ENCODE measurements around the gene CGN.
A peak's percentile ranks its signal among the peaks of the same experiment; 100 is the strongest.

CGN gene

GRCh38 chr1:151492120-151492519 is 19.1 kb upstream of the CGN start:
- Histone ChIP-seq H4K91ac (ENCODE audit: low read depth, low read length, poor library complexity) (no peak overlapping the region), H4K8ac (ENCODE audit: low read depth, low read length) (no peak overlapping the region), H3K27me3 (ENCODE audit: control insufficient read depth in 3 of 3, insufficient read depth in 3 of 3, low read depth in 1 of 3, low read length in 3 of 3) (peaks cover 0 to 2% (median 0%) of the 10 kb centered on the region in 3 experiments), H3K4me1 (ENCODE audit: control insufficient read depth in 2 of 2, insufficient read depth in 1 of 2, low read depth in 1 of 2, low read length in 2 of 2) (peaks cover 3 to 7% of the 10 kb centered on the region in 2 donors), H3K9me3 (replicated peaks in 1 of 2; ENCODE audit: control insufficient read depth in 2 of 2, insufficient read depth in 1 of 2, low read depth in 1 of 2, low read length in 2 of 2) (no peaks in the 10 kb centered on the region), H2BK5ac (ENCODE audit: low read length) (no peak overlapping the region), H2BK15ac (ENCODE audit: low read length) (no peak overlapping the region), H3K14ac (ENCODE audit: low read length) (no peak overlapping the region), H3K79me1 (ENCODE audit: low read depth, low read length) (no peaks in the 10 kb centered on the region), H3K27ac (replicated peaks; ENCODE audit: low read length) (no peak overlapping the region), H3K18ac (ENCODE audit: low read length) (no peak overlapping the region), H3K4me2 (ENCODE audit: insufficient read depth, low read length, poor library complexity, severe bottlenecking) (no peak overlapping the region), H3K23ac (ENCODE audit: low read depth, low read length, poor library complexity) (no peak overlapping the region), H2BK12ac (ENCODE audit: low read length) (no peak overlapping the region), H3K9ac (ENCODE audit: low read depth, low read length, poor library complexity) (no peak overlapping the region), H3K36me3 (replicated peaks in 1 of 2; ENCODE audit: control insufficient read depth in 2 of 2, insufficient read depth in 2 of 2, low read length in 2 of 2) (no peaks in the 10 kb centered on the region), H2AK5ac (ENCODE audit: low read depth, low read length) (no peak overlapping the region), H3K4me3 (ENCODE audit: low read length in 2 of 2) (no peak overlapping the region), H3K4ac (ENCODE audit: low read length) (no peak overlapping the region), H2BK120ac (ENCODE audit: low read depth, low read length) (no peak overlapping the region), H2AFZ (ENCODE audit: low read length) (no peak overlapping the region)
- WGBS, 2 donors (ENCODE audit: extremely low coverage in 2 of 2, insufficient read length in 2 of 2, insufficient replicate concordance in 1 of 2), result no CpG with 5 or more reads among the region's 1 CpG
- no peak for DNase-seq (ENCODE audit: low spot score)

GRCh38 chr1:151493042-151493441 is 18.1 kb upstream of the CGN start:
- no peak overlapping the region for H3K14ac ChIP-seq (ENCODE audit: low read length)
- no peak overlapping the region for H2AK5ac ChIP-seq (ENCODE audit: low read depth, low read length)
- peaks cover 0 to 2% (median 0%) of the 10 kb centered on the region in 3 experiments for H3K27me3 ChIP-seq (ENCODE audit: control insufficient read depth in 3 of 3, insufficient read depth in 3 of 3, low read depth in 1 of 3, low read length in 3 of 3)
- H3K4ac ChIP-seq (ENCODE audit: low read length), result no peak overlapping the region
- no peaks in the 10 kb centered on the region for H3K79me1 ChIP-seq (ENCODE audit: low read depth, low read length)
- H4K8ac ChIP-seq (ENCODE audit: low read depth, low read length), result no peak overlapping the region
- no peaks in the 10 kb centered on the region for H3K36me3 ChIP-seq (replicated peaks in 1 of 2; ENCODE audit: control insufficient read depth in 2 of 2, insufficient read depth in 2 of 2, low read length in 2 of 2)
- H2AFZ ChIP-seq (ENCODE audit: low read length), result no peak overlapping the region
- H3K4me1 ChIP-seq (ENCODE audit: control insufficient read depth in 2 of 2, insufficient read depth in 1 of 2, low read depth in 1 of 2, low read length in 2 of 2), result peaks cover 3 to 7% of the 10 kb centered on the region in 2 donors
- DNase-seq (ENCODE audit: low spot score), result no peak
- H3K4me3 ChIP-seq (ENCODE audit: low read length in 2 of 2), result no peak overlapping the region
- H3K9ac ChIP-seq (ENCODE audit: low read depth, low read length, poor library complexity), result no peak overlapping the region
- H3K27ac ChIP-seq (replicated peaks; ENCODE audit: low read length), result no peak overlapping the region
- H2BK15ac ChIP-seq (ENCODE audit: low read length), result no peak overlapping the region
- H2BK120ac ChIP-seq (ENCODE audit: low read depth, low read length), result no peak overlapping the region
- no peak overlapping the region for H2BK5ac ChIP-seq (ENCODE audit: low read length)
- H3K4me2 ChIP-seq (ENCODE audit: insufficient read depth, low read length, poor library complexity, severe bottlenecking), result no peak overlapping the region
- no peak overlapping the region for H3K23ac ChIP-seq (ENCODE audit: low read depth, low read length, poor library complexity)
- H3K18ac ChIP-seq (ENCODE audit: low read length), result no peak overlapping the region
- no peaks in the 10 kb centered on the region for H3K9me3 ChIP-seq (replicated peaks in 1 of 2; ENCODE audit: control insufficient read depth in 2 of 2, insufficient read depth in 1 of 2, low read depth in 1 of 2, low read length in 2 of 2)
- no peak overlapping the region for H4K91ac ChIP-seq (ENCODE audit: low read depth, low read length, poor library complexity)
- 100% methylated on average over 1 of the region's 3 CpGs; no CpG with 5 or more reads in 1 of the 2 donors for WGBS, 2 donors (ENCODE audit: extremely low coverage in 2 of 2, insufficient read length in 2 of 2, insufficient replicate concordance in 1 of 2)
- no peak overlapping the region for H2BK12ac ChIP-seq (ENCODE audit: low read length)

GRCh38 chr1:151494741-151495281 is 16.4 kb upstream of the CGN start:
- H2BK120ac ChIP-seq (ENCODE audit: low read depth, low read length), result no peak overlapping the region
- H3K18ac ChIP-seq (ENCODE audit: low read length), result no peak overlapping the region
- no peak overlapping the region for H3K9ac ChIP-seq (ENCODE audit: low read depth, low read length, poor library complexity)
- H3K9me3 ChIP-seq (replicated peaks in 1 of 2; ENCODE audit: control insufficient read depth in 2 of 2, insufficient read depth in 1 of 2, low read depth in 1 of 2, low read length in 2 of 2), result no peaks in the 10 kb centered on the region
- peaks cover 3 to 7% of the 10 kb centered on the region in 2 donors for H3K4me1 ChIP-seq (ENCODE audit: control insufficient read depth in 2 of 2, insufficient read depth in 1 of 2, low read depth in 1 of 2, low read length in 2 of 2)
- H2BK12ac ChIP-seq (ENCODE audit: low read length), result no peak overlapping the region
- H3K23ac ChIP-seq (ENCODE audit: low read depth, low read length, poor library complexity), result no peak overlapping the region
- no peak for DNase-seq (ENCODE audit: low spot score)
- H3K14ac ChIP-seq (ENCODE audit: low read length), result no peak overlapping the region
- H3K27me3 ChIP-seq (ENCODE audit: control insufficient read depth in 3 of 3, insufficient read depth in 3 of 3, low read depth in 1 of 3, low read length in 3 of 3), result peaks cover 0 to 2% (median 0%) of the 10 kb centered on the region in 3 experiments
- no peak overlapping the region for H2AK5ac ChIP-seq (ENCODE audit: low read depth, low read length)
- no peak overlapping the region for H3K4me2 ChIP-seq (ENCODE audit: insufficient read depth, low read length, poor library complexity, severe bottlenecking)
- no peak overlapping the region for H2BK5ac ChIP-seq (ENCODE audit: low read length)
- H3K4ac ChIP-seq (ENCODE audit: low read length), result no peak overlapping the region
- WGBS, 2 donors (ENCODE audit: extremely low coverage in 2 of 2, insufficient read length in 2 of 2, insufficient replicate concordance in 1 of 2), result no CpG with 5 or more reads among the region's 1 CpG
- H3K4me3 ChIP-seq (ENCODE audit: low read length in 2 of 2), result no peak overlapping the region
- no peaks in the 10 kb centered on the region for H3K36me3 ChIP-seq (replicated peaks in 1 of 2; ENCODE audit: control insufficient read depth in 2 of 2, insufficient read depth in 2 of 2, low read length in 2 of 2)
- H3K79me1 ChIP-seq (ENCODE audit: low read depth, low read length), result no peaks in the 10 kb centered on the region
- peak overlapping the region; percentile 79 for H2AFZ ChIP-seq (ENCODE audit: low read length)
- H4K8ac ChIP-seq (ENCODE audit: low read depth, low read length), result no peak overlapping the region
- no peak overlapping the region for H2BK15ac ChIP-seq (ENCODE audit: low read length)
- peak overlapping the region; percentile 25 for H3K27ac ChIP-seq (replicated peaks; ENCODE audit: low read length)
- H4K91ac ChIP-seq (ENCODE audit: low read depth, low read length, poor library complexity), result no peak overlapping the region

GRCh38 chr1:151495316-151495715 is 15.9 kb upstream of the CGN start:
- Histone ChIP-seq H2AFZ (ENCODE audit: low read length) (peak overlapping the region; percentile 79), H3K9me3 (replicated peaks in 1 of 2; ENCODE audit: control insufficient read depth in 2 of 2, insufficient read depth in 1 of 2, low read depth in 1 of 2, low read length in 2 of 2) (no peaks in the 10 kb centered on the region), H2BK5ac (ENCODE audit: low read length) (no peak overlapping the region), H3K9ac (ENCODE audit: low read depth, low read length, poor library complexity) (no peak overlapping the region), H3K27ac (replicated peaks; ENCODE audit: low read length) (peak overlapping the region; percentile 37), H3K4me3 (ENCODE audit: low read length in 2 of 2) (no peak overlapping the region), H3K27me3 (ENCODE audit: control insufficient read depth in 3 of 3, insufficient read depth in 3 of 3, low read depth in 1 of 3, low read length in 3 of 3) (peaks cover 0 to 2% (median 0%) of the 10 kb centered on the region in 3 experiments), H4K91ac (ENCODE audit: low read depth, low read length, poor library complexity) (no peak overlapping the region), H2BK12ac (ENCODE audit: low read length) (no peak overlapping the region), H3K4me2 (ENCODE audit: insufficient read depth, low read length, poor library complexity, severe bottlenecking) (no peak overlapping the region), H3K14ac (ENCODE audit: low read length) (no peak overlapping the region), H3K4me1 (ENCODE audit: control insufficient read depth in 2 of 2, insufficient read depth in 1 of 2, low read depth in 1 of 2, low read length in 2 of 2) (peaks cover 3 to 7% of the 10 kb centered on the region in 2 donors), H3K18ac (ENCODE audit: low read length) (no peak overlapping the region), H3K79me1 (ENCODE audit: low read depth, low read length) (no peaks in the 10 kb centered on the region), H4K8ac (ENCODE audit: low read depth, low read length) (no peak overlapping the region), H3K36me3 (replicated peaks in 1 of 2; ENCODE audit: control insufficient read depth in 2 of 2, insufficient read depth in 2 of 2, low read length in 2 of 2) (no peaks in the 10 kb centered on the region), H2BK120ac (ENCODE audit: low read depth, low read length) (no peak overlapping the region), H2BK15ac (ENCODE audit: low read length) (no peak overlapping the region), H3K4ac (ENCODE audit: low read length) (no peak overlapping the region), H3K23ac (ENCODE audit: low read depth, low read length, poor library complexity) (no peak overlapping the region), H2AK5ac (ENCODE audit: low read depth, low read length) (no peak overlapping the region)
- no CpG with 5 or more reads among the region's 1 CpG for WGBS, 2 donors (ENCODE audit: extremely low coverage in 2 of 2, insufficient read length in 2 of 2, insufficient replicate concordance in 1 of 2)
- DNase-seq (ENCODE audit: low spot score), result no peak
